Measurements from ENCODE around the gene CTDNEP1. TPM values are rescaled to one million over a fixed set of nuclear protein-coding genes. Genes with fewer than 3 reads are reported as not detected.
A peak's percentile ranks its signal among the peaks of the same experiment; 100 is the strongest.

CTDNEP1 gene
- polyA plus RNA-seq, 2 of the 4 experiments (the other 2 are of a cell fraction), result 145 to 161 TPM

- peaks cover 61% of the 10 kb centered on the region for H3K4me1 ChIP-seq
- FAIRE-seq (no peak), ATAC-seq (peak in 1 of 2 experiments; percentile 7; a peak in 2 of 6 replicates), DNase-seq (ENCODE audit: low read depth in 1 of 2, low spot score in 1 of 2) (no peak)
- peak overlapping the region; percentile 73 to 83 for H3K27ac ChIP-seq
- TF ChIP-seq PHF8 (IDR thresholded peaks at IDR 0.05; ENCODE audit: borderline replicate concordance, low read depth) (no peak), EHF (CRISPR knock-in tag; IDR thresholded peaks at IDR 0.05) (no peak), GATA3 (IDR thresholded peaks at IDR 0.05; ENCODE audit: borderline replicate concordance) (no peak), KDM1A (IDR thresholded peaks at IDR 0.05; ENCODE audit: low read depth) (no peak), FOXS1 (CRISPR knock-in tag; IDR thresholded peaks at IDR 0.05) (no peak), FOSL2 (IDR thresholded peaks at IDR 0.05) (no peak), FOSL2 (CRISPR knock-in tag; IDR thresholded peaks at IDR 0.05) (no peak), POLR2AphosphoS2 (conservative IDR thresholded peaks at IDR 0.05; ENCODE audit: low read length) (no peak), CBX2 (IDR thresholded peaks at IDR 0.05; ENCODE audit: borderline replicate concordance, low read depth) (no peak), CTCF (IDR thresholded peaks at IDR 0.05) (no peak), SREBF2 (IDR thresholded peaks at IDR 0.05) (no peak), HOXB13 (CRISPR knock-in tag; IDR thresholded peaks at IDR 0.05; ENCODE audit: low read depth) (no peak), HEYL (CRISPR knock-in tag; IDR thresholded peaks at IDR 0.05) (no peak), MAX (IDR thresholded peaks at IDR 0.05) (no peak), RCOR1 (IDR thresholded peaks at IDR 0.05; ENCODE audit: low read depth, low read length) (no peak), MYC (IDR thresholded peaks at IDR 0.05; ENCODE audit: borderline replicate concordance, low read length) (no peak), EHMT2 (IDR thresholded peaks at IDR 0.05; ENCODE audit: low read depth) (no peak), TFCP2L1 (CRISPR knock-in tag; IDR thresholded peaks at IDR 0.05) (no peak), JUN (IDR thresholded peaks at IDR 0.05) (no peak), MAFK (IDR thresholded peaks at IDR 0.05; ENCODE audit: partially characterized antibody) (no peak), ZFP36 (IDR thresholded peaks at IDR 0.05; ENCODE audit: borderline replicate concordance, partially characterized antibody) (no peak)
- ChIA-PET POLR2A (interaction anchor here (0.8 kb wide), 1 partner anchor 44 kb away, joined by 4 read pairs; the partner anchor contains the start of gene DLG4), CTCF (interaction anchor here (1.1 to 4.6 kb wide), 6 partner anchors 9 to 218 kb away, joined by 3 to 52 read pairs (median 6); partner anchors contain the start of gene SLC2A4)
- no peak overlapping the region for H3K4me3 ChIP-seq
- WGBS (ENCODE audit: missing lambda C conversion rate), result 74% methylated on average over 4 of the region's 4 CpGs
- no peaks in the 10 kb centered on the region for H3K9me3 ChIP-seq
- peak overlapping the region; percentile 79 for H3K4me2 ChIP-seq
Observed at GRCh38 chr17:7263801-7264078, 12.2 kb upstream of the CTDNEP1 start.

GRCh38 chr17:7262935-7263800 is 11.6 kb upstream of the CTDNEP1 start:
- Histone ChIP-seq H3K4me1 (peaks cover 65% of the 10 kb centered on the region), H3K4me3 (no peak overlapping the region), H3K4me2 (peak overlapping the region; percentile 79), H3K27ac (peak overlapping the region; percentile 73 to 83), H3K9me3 (no peaks in the 10 kb centered on the region)
- CTCF ChIA-PET, result interaction anchor here (1.1 to 4.3 kb wide), 5 partner anchors 9 to 217 kb away, joined by 3 to 52 read pairs (median 4); partner anchors contain the start of gene SLC2A4
- DNase-seq (ENCODE audit: low read depth in 1 of 2, low spot score in 1 of 2), result peak in 1 of 2 experiments; percentile 46
- POLR2A ChIA-PET, result interaction anchor here (0.8 kb wide), 1 partner anchor 44 kb away, joined by 4 read pairs; the partner anchor contains the start of gene DLG4
- ATAC-seq, result peak; percentile 20 to 22; a peak in 4 of 6 replicates
- TF ChIP-seq RCOR1 (IDR thresholded peaks at IDR 0.05; ENCODE audit: low read depth, low read length) (no peak), HOXB13 (CRISPR knock-in tag; IDR thresholded peaks at IDR 0.05; ENCODE audit: low read depth) (no peak), BCL3 (IDR thresholded peaks at IDR 0.05) (no peak)
- 65% methylated on average over 26 of the region's 26 CpGs for WGBS (ENCODE audit: missing lambda C conversion rate)
- no peak for FAIRE-seq
